ENCODE results near the gene CYB561D2.
A peak's percentile ranks its signal among the peaks of the same experiment; 100 is the strongest.

The CYB561D2 gene

GRCh38 chr3:50323614-50324199, 27.0 kb upstream of the CYB561D2 start:
- H4K20me1 ChIP-seq (ENCODE audit: insufficient read depth, low read length), result no peaks in the 10 kb centered on the region
- H3K4me2 ChIP-seq (ENCODE audit: low read length), result no peak overlapping the region
- no peak overlapping the region for H3K4me3 ChIP-seq (ENCODE audit: low read length)
- no peak overlapping the region for H3K27ac ChIP-seq (ENCODE audit: low read length)
- peaks cover 35% of the 10 kb centered on the region for H3K4me1 ChIP-seq (ENCODE audit: low read length)
- no peak overlapping the region for H3K9ac ChIP-seq (ENCODE audit: low read length)
- H3K27me3 ChIP-seq (ENCODE audit: low read depth, low read length), result no peaks in the 10 kb centered on the region
- no peaks in the 10 kb centered on the region for H3K9me3 ChIP-seq (ENCODE audit: insufficient read depth, low read length)
- no peak overlapping the region for H2AFZ ChIP-seq (ENCODE audit: low read depth, low read length)
- H3K79me2 ChIP-seq (ENCODE audit: low read length), result peaks cover 34% of the 10 kb centered on the region
- TF ChIP-seq EZH2phosphoT487 (IDR thresholded peaks at IDR 0.05; ENCODE audit: low read depth) (no peak), CTCF (IDR thresholded peaks at IDR 0.05; ENCODE audit: low read depth, low read length) (no peak)
- peaks cover 16% of the 10 kb centered on the region for H3K36me3 ChIP-seq (replicated peaks; ENCODE audit: low read depth, low read length)

GRCh38 chr3:50324351-50325112, 26.1 kb upstream of the CYB561D2 start:
- Histone ChIP-seq H3K9ac (ENCODE audit: low read length) (no peak overlapping the region), H3K36me3 (replicated peaks; ENCODE audit: low read depth, low read length) (peaks cover 11% of the 10 kb centered on the region), H3K27ac (ENCODE audit: low read length) (no peak overlapping the region), H3K27me3 (ENCODE audit: low read depth, low read length) (no peaks in the 10 kb centered on the region), H2AFZ (ENCODE audit: low read depth, low read length) (no peak overlapping the region), H3K4me1 (ENCODE audit: low read length) (peaks cover 35% of the 10 kb centered on the region), H3K9me3 (ENCODE audit: insufficient read depth, low read length) (no peaks in the 10 kb centered on the region), H4K20me1 (ENCODE audit: insufficient read depth, low read length) (no peaks in the 10 kb centered on the region), H3K79me2 (ENCODE audit: low read length) (peaks cover 33% of the 10 kb centered on the region), H3K4me2 (ENCODE audit: low read length) (no peak overlapping the region), H3K4me3 (ENCODE audit: low read length) (no peak overlapping the region)
- TF ChIP-seq EZH2phosphoT487 (IDR thresholded peaks at IDR 0.05; ENCODE audit: low read depth), result no peak
- TF ChIP-seq CTCF (IDR thresholded peaks at IDR 0.05; ENCODE audit: low read depth, low read length), result peak; percentile 86

GRCh38 chr3:50325113-50325480, 25.6 kb upstream of the CYB561D2 start:
- peaks cover 31% of the 10 kb centered on the region for H3K4me1 ChIP-seq (ENCODE audit: low read length)
- H3K4me2 ChIP-seq (ENCODE audit: low read length), result no peak overlapping the region
- no peaks in the 10 kb centered on the region for H3K9me3 ChIP-seq (ENCODE audit: insufficient read depth, low read length)
- no peak overlapping the region for H3K4me3 ChIP-seq (ENCODE audit: low read length)
- no peak overlapping the region for H3K9ac ChIP-seq (ENCODE audit: low read length)
- peaks cover 16% of the 10 kb centered on the region for H3K36me3 ChIP-seq (replicated peaks; ENCODE audit: low read depth, low read length)
- H3K79me2 ChIP-seq (ENCODE audit: low read length), result peaks cover 27% of the 10 kb centered on the region
- H3K27ac ChIP-seq (ENCODE audit: low read length), result no peak overlapping the region
- no peaks in the 10 kb centered on the region for H4K20me1 ChIP-seq (ENCODE audit: insufficient read depth, low read length)
- no peaks in the 10 kb centered on the region for H3K27me3 ChIP-seq (ENCODE audit: low read depth, low read length)
- no peak for TF ChIP-seq CTCF (IDR thresholded peaks at IDR 0.05; ENCODE audit: low read depth, low read length)
- no peak for TF ChIP-seq EZH2phosphoT487 (IDR thresholded peaks at IDR 0.05; ENCODE audit: low read depth)
- no peak overlapping the region for H2AFZ ChIP-seq (ENCODE audit: low read depth, low read length)

GRCh38 chr3:50325497-50326181, 25.0 kb upstream of the CYB561D2 start:
- H3K4me3 ChIP-seq (ENCODE audit: low read length), result no peak overlapping the region
- no peak overlapping the region for H2AFZ ChIP-seq (ENCODE audit: low read depth, low read length)
- H4K20me1 ChIP-seq (ENCODE audit: insufficient read depth, low read length), result no peaks in the 10 kb centered on the region
- H3K79me2 ChIP-seq (ENCODE audit: low read length), result peaks cover 22% of the 10 kb centered on the region
- no peak overlapping the region for H3K9ac ChIP-seq (ENCODE audit: low read length)
- H3K27me3 ChIP-seq (ENCODE audit: low read depth, low read length), result no peaks in the 10 kb centered on the region
- TF ChIP-seq EZH2phosphoT487 (IDR thresholded peaks at IDR 0.05; ENCODE audit: low read depth), result no peak
- TF ChIP-seq CTCF (IDR thresholded peaks at IDR 0.05; ENCODE audit: low read depth, low read length), result no peak
- H3K4me2 ChIP-seq (ENCODE audit: low read length), result no peak overlapping the region
- H3K36me3 ChIP-seq (replicated peaks; ENCODE audit: low read depth, low read length), result peaks cover 21% of the 10 kb centered on the region
- H3K27ac ChIP-seq (ENCODE audit: low read length), result no peak overlapping the region
- H3K4me1 ChIP-seq (ENCODE audit: low read length), result peaks cover 28% of the 10 kb centered on the region
- no peaks in the 10 kb centered on the region for H3K9me3 ChIP-seq (ENCODE audit: insufficient read depth, low read length)
